Measurements from ENCODE around the gene IFT80. TPM values are rescaled to one million over a fixed set of nuclear protein-coding genes. Genes with fewer than 3 reads are reported as not detected.

The IFT80 gene
- total RNA-seq, 1 experiment from 2014 or later, result 9.1 TPM

- Histone ChIP-seq H3K4me2 (ENCODE audit: low read length) (no peak overlapping the region), H3F3A (ENCODE audit: low read length, unreplicated experiment) (no peaks in the 10 kb centered on the region), H3K9me2 (replicated peaks; ENCODE audit: low read length) (no peaks in the 10 kb centered on the region), H3K9me3 (ENCODE audit: low read length) (no peaks in the 10 kb centered on the region), H3K79me2 (ENCODE audit: low read length) (no peaks in the 10 kb centered on the region), H2AFZ (ENCODE audit: low read length) (no peak overlapping the region), H3K4me1 (ENCODE audit: insufficient read depth, low read length) (peaks cover 6% of the 10 kb centered on the region; the same call in 1 of the 2 replicates), H3K4me3 (ENCODE audit: low read length) (no peak overlapping the region), H3K27ac (ENCODE audit: low read length) (no peak overlapping the region), H4K20me1 (ENCODE audit: low read length) (no peaks in the 10 kb centered on the region), H3K9ac (ENCODE audit: low read length) (no peak overlapping the region), H3K27me3 (ENCODE audit: low read length) (no peaks in the 10 kb centered on the region), H3K36me3 (ENCODE audit: low read depth, low read length) (no peaks in the 10 kb centered on the region)
- no TSS peak for BruUV-seq (replicated peaks)
- intact Hi-C loops (cut with micrococcal nuclease), result no loop called here
- ChIA-PET CTCF (interaction anchor here (0.6 kb wide), 1 partner anchor 420 kb away, joined by 12 read pairs; no protein-coding TSS in a partner anchor), POLR2A (ENCODE audit: unreplicated experiment) (no interaction called here)
- ATAC-seq (no peak), DNase-seq (no peak)
- TF ChIP-seq, protein P1, sequence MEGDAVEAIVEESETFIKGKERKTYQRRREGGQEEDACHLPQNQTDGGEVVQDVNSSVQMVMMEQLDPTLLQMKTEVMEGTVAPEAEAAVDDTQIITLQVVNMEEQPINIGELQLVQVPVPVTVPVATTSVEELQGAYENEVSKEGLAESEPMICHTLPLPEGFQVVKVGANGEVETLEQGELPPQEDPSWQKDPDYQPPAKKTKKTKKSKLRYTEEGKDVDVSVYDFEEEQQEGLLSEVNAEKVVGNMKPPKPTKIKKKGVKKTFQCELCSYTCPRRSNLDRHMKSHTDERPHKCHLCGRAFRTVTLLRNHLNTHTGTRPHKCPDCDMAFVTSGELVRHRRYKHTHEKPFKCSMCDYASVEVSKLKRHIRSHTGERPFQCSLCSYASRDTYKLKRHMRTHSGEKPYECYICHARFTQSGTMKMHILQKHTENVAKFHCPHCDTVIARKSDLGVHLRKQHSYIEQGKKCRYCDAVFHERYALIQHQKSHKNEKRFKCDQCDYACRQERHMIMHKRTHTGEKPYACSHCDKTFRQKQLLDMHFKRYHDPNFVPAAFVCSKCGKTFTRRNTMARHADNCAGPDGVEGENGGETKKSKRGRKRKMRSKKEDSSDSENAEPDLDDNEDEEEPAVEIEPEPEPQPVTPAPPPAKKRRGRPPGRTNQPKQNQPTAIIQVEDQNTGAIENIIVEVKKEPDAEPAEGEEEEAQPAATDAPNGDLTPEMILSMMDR (conservative IDR thresholded peaks at IDR 0.05; ENCODE audit: low read depth, low read length), result no peak
- TF ChIP-seq EZH2 (IDR thresholded peaks at IDR 0.05; ENCODE audit: low read length, unreplicated experiment) (no peak), EZH2phosphoT487 (IDR thresholded peaks at IDR 0.05; ENCODE audit: borderline replicate concordance, low read length) (no peak)
Measured at GRCh38 chr3:160314995-160315394, 84.0 kb downstream of the IFT80 start.

GRCh38 chr3:160312014-160312624 lies 86.9 kb downstream of the IFT80 start:
- Histone ChIP-seq H4K20me1 (ENCODE audit: low read length) (no peaks in the 10 kb centered on the region), H3K4me3 (ENCODE audit: low read length) (no peak overlapping the region), H3K9me2 (replicated peaks; ENCODE audit: low read length) (no peaks in the 10 kb centered on the region), H3K4me2 (ENCODE audit: low read length) (no peak overlapping the region), H3K9me3 (ENCODE audit: low read length) (no peaks in the 10 kb centered on the region), H3K36me3 (ENCODE audit: low read depth, low read length) (no peaks in the 10 kb centered on the region), H3K9ac (ENCODE audit: low read length) (no peak overlapping the region), H3K27ac (ENCODE audit: low read length) (no peak overlapping the region), H3K27me3 (ENCODE audit: low read length) (no peaks in the 10 kb centered on the region), H3K79me2 (ENCODE audit: low read length) (no peaks in the 10 kb centered on the region), H3K4me1 (ENCODE audit: insufficient read depth, low read length) (no peaks in the 10 kb centered on the region; the same call in 1 of the 2 replicates), H3F3A (ENCODE audit: low read length, unreplicated experiment) (no peaks in the 10 kb centered on the region), H2AFZ (ENCODE audit: low read length) (no peak overlapping the region)
- no peak for DNase-seq
- ATAC-seq, result no peak
- CTCF ChIA-PET, result no interaction called here
- intact Hi-C loops (cut with micrococcal nuclease), result no loop called here
- no TSS peak for BruUV-seq (replicated peaks)
- TF ChIP-seq, protein P1 (conservative IDR thresholded peaks at IDR 0.05; ENCODE audit: low read depth, low read length), result no peak
- TF ChIP-seq EZH2phosphoT487 (IDR thresholded peaks at IDR 0.05; ENCODE audit: borderline replicate concordance, low read length), result no peak
- TF ChIP-seq EZH2 (IDR thresholded peaks at IDR 0.05; ENCODE audit: low read length, unreplicated experiment), result no peak
- POLR2A ChIA-PET (ENCODE audit: unreplicated experiment), result no interaction called here

GRCh38 chr3:160302806-160303205 lies 96.2 kb downstream of the IFT80 start:
- H3K9me3 ChIP-seq (ENCODE audit: low read length), result no peaks in the 10 kb centered on the region
- POLR2A ChIA-PET (ENCODE audit: unreplicated experiment), result no interaction called here
- H3K27ac ChIP-seq (ENCODE audit: low read length), result no peak overlapping the region
- no peaks in the 10 kb centered on the region for H3K36me3 ChIP-seq (ENCODE audit: low read depth, low read length)
- no peaks in the 10 kb centered on the region for H4K20me1 ChIP-seq (ENCODE audit: low read length)
- no peaks in the 10 kb centered on the region for H3F3A ChIP-seq (ENCODE audit: low read length, unreplicated experiment)
- no peaks in the 10 kb centered on the region for H3K4me1 ChIP-seq (ENCODE audit: insufficient read depth, low read length)
- no peak overlapping the region for H3K4me2 ChIP-seq (ENCODE audit: low read length)
- H3K9ac ChIP-seq (ENCODE audit: low read length), result no peak overlapping the region
- intact Hi-C loops (cut with micrococcal nuclease), result no loop called here
- H3K9me2 ChIP-seq (replicated peaks; ENCODE audit: low read length), result no peaks in the 10 kb centered on the region
- no peak for DNase-seq
- TF ChIP-seq, protein P1 (conservative IDR thresholded peaks at IDR 0.05; ENCODE audit: low read depth, low read length), result no peak
- TF ChIP-seq EZH2phosphoT487 (IDR thresholded peaks at IDR 0.05; ENCODE audit: borderline replicate concordance, low read length) (no peak), EZH2 (IDR thresholded peaks at IDR 0.05; ENCODE audit: low read length, unreplicated experiment) (no peak)
- no peak for ATAC-seq
- CTCF ChIA-PET, result no interaction called here
- H3K27me3 ChIP-seq (ENCODE audit: low read length), result no peaks in the 10 kb centered on the region
- no peaks in the 10 kb centered on the region for H3K79me2 ChIP-seq (ENCODE audit: low read length)
- no peak overlapping the region for H2AFZ ChIP-seq (ENCODE audit: low read length)
- H3K4me3 ChIP-seq (ENCODE audit: low read length), result no peak overlapping the region
- BruUV-seq (replicated peaks), result no TSS peak

All from PC-3 (cell line).